ENCODE data around the gene USP12. TPM values are rescaled to one million over a fixed set of nuclear protein-coding genes. Genes with fewer than 3 reads are reported as not detected.

Gene USP12
- total RNA-seq, 2 donors from 2014 or later, result 11.3 to 21.5 TPM

GRCh38 chr13:27166313-27166712 is 5.3 kb downstream of the USP12 start:
- H3K4me1 ChIP-seq (replicated peaks), result peaks cover 6% of the 10 kb centered on the region
- intact Hi-C loops (cut with DNase I), result no loop called here
- no peaks in the 10 kb centered on the region for H3K27me3 ChIP-seq (replicated peaks; ENCODE audit: insufficient read depth)
- DNase-seq (ENCODE audit: low spot score), result no peak
- no peak overlapping the region for H3K27ac ChIP-seq
- no peak for TF ChIP-seq POLR2AphosphoS5 (IDR thresholded peaks at IDR 0.05)
- TF ChIP-seq CTCF (IDR thresholded peaks at IDR 0.05), result no peak
- no peak for TF ChIP-seq POLR2A (IDR thresholded peaks at IDR 0.05)
- H3K36me3 ChIP-seq, result no peaks in the 10 kb centered on the region
- H3K9me3 ChIP-seq, result no peaks in the 10 kb centered on the region
- WGBS, result 100% methylated on average over 1 of the region's 1 CpG
- H3K4me3 ChIP-seq, result no peak overlapping the region

- Histone ChIP-seq H3K27ac (no peak overlapping the region), H3K4me1 (replicated peaks) (no peaks in the 10 kb centered on the region), H3K27me3 (replicated peaks; ENCODE audit: insufficient read depth) (no peaks in the 10 kb centered on the region), H3K36me3 (no peaks in the 10 kb centered on the region), H3K9me3 (no peaks in the 10 kb centered on the region), H3K4me3 (no peak overlapping the region)
- TF ChIP-seq CTCF (IDR thresholded peaks at IDR 0.05) (no peak), POLR2AphosphoS5 (IDR thresholded peaks at IDR 0.05) (no peak), POLR2A (IDR thresholded peaks at IDR 0.05) (no peak)
- intact Hi-C loops (cut with DNase I), result no loop called here
- no peak for DNase-seq (ENCODE audit: low spot score)
- 74% methylated on average over 5 of the region's 5 CpGs for WGBS
Measured at GRCh38 chr13:27161980-27162379, 9.6 kb downstream of the USP12 start.

GRCh38 chr13:27161423-27161822 is 10.2 kb downstream of the USP12 start:
- no peak overlapping the region for H3K27ac ChIP-seq
- TF ChIP-seq CTCF (IDR thresholded peaks at IDR 0.05) (no peak), POLR2A (IDR thresholded peaks at IDR 0.05) (no peak), POLR2AphosphoS5 (IDR thresholded peaks at IDR 0.05) (no peak)
- intact Hi-C loops (cut with DNase I), result no loop called here
- no peaks in the 10 kb centered on the region for H3K4me1 ChIP-seq (replicated peaks)
- no peak for DNase-seq (ENCODE audit: low spot score)
- 79% methylated on average over 2 of the region's 2 CpGs for WGBS
- no peak overlapping the region for H3K4me3 ChIP-seq
- H3K9me3 ChIP-seq, result no peaks in the 10 kb centered on the region
- no peaks in the 10 kb centered on the region for H3K27me3 ChIP-seq (replicated peaks; ENCODE audit: insufficient read depth)
- H3K36me3 ChIP-seq, result no peaks in the 10 kb centered on the region

- Histone ChIP-seq H3K36me3 (no peaks in the 10 kb centered on the region), H3K27me3 (replicated peaks; ENCODE audit: insufficient read depth) (no peaks in the 10 kb centered on the region), H3K27ac (no peak overlapping the region), H3K4me3 (no peak overlapping the region), H3K9me3 (no peaks in the 10 kb centered on the region), H3K4me1 (replicated peaks) (no peaks in the 10 kb centered on the region)
- TF ChIP-seq POLR2A (IDR thresholded peaks at IDR 0.05) (no peak), CTCF (IDR thresholded peaks at IDR 0.05) (no peak)
- DNase-seq (ENCODE audit: low spot score), result no peak
- 94% methylated on average over 9 of the region's 9 CpGs for WGBS
- intact Hi-C loops (cut with DNase I), result no loop called here
Measured at GRCh38 chr13:27160657-27161295, 10.8 kb downstream of the USP12 start.

- 75% methylated on average over 5 of the region's 5 CpGs for WGBS
- intact Hi-C loops (cut with DNase I), result no loop called here
- no peaks in the 10 kb centered on the region for H3K4me1 ChIP-seq (replicated peaks)
- H3K9me3 ChIP-seq, result no peaks in the 10 kb centered on the region
- H3K4me3 ChIP-seq, result no peak overlapping the region
- no peak for TF ChIP-seq POLR2AphosphoS5 (IDR thresholded peaks at IDR 0.05)
- H3K27me3 ChIP-seq (replicated peaks; ENCODE audit: insufficient read depth), result no peaks in the 10 kb centered on the region
- H3K36me3 ChIP-seq, result no peaks in the 10 kb centered on the region
- no peak for DNase-seq (ENCODE audit: low spot score)
- H3K27ac ChIP-seq, result no peak overlapping the region
Measured at GRCh38 chr13:27159806-27160563, 11.6 kb downstream of the USP12 start.

Measured in prostate gland (tissue), 2 donors.